ENCODE measurements around the gene PTPRT.

GRCh38 chr20:43196243-43196642 lies 6.5 kb upstream of the PTPRT start:
- TF ChIP-seq CTCF (IDR thresholded peaks at IDR 0.05) (no peak), ZFX (IDR thresholded peaks at IDR 0.05; ENCODE audit: borderline replicate concordance) (no peak)

Measured in 22Rv1 (cell line).